Tibial artery (tissue), 4 donors: ENCODE measurements around the gene RPL10.

ENCODE experiments used
- DNase-seq, 2 donors: peaks; one replicate each; pipeline ENCODE4 v3.0.0-alpha.2; 2019
- H3K27ac ChIP-seq, 2 donors: fragments of 200-600 bp; sonication (generic) in 1 of 2; 1 replicate in 1 of 2; 2 replicates in 1 of 2; pipeline ENCODE4 v1.5.1; 2018 to 2019; ENCODE audit warnings: mild to moderate bottlenecking in 1 of 2
- H3K27me3 ChIP-seq, 2 donors: fragments of 200-600 bp; sonication (generic) in 1 of 2; one replicate each; pipeline versions ENCODE4 v1.5.1 to v1.6.0; 2016 to 2019
- H3K36me3 ChIP-seq, 3 donors: fragments of 200-600 bp; sonication (generic) in 2 of 3; one replicate each; pipeline ENCODE4 v1.5.1; 2016 to 2019; ENCODE audit warnings: mild to moderate bottlenecking in 2 of 3
- H3K4me1 ChIP-seq, 4 donors: fragments of 200-600 bp; sonication (generic) in 2 of 4; 1 replicate in 3 of 4; 2 replicates in 1 of 4; pipeline ENCODE4 v1.5.1; 2016 to 2019
- H3K4me3 ChIP-seq, 2 donors: fragments of 200-600 bp; sonication (generic) in 1 of 2; 1 replicate in 1 of 2; 2 replicates in 1 of 2; pipeline ENCODE4 v1.5.1; 2018 to 2019; ENCODE audit warnings: mild to moderate bottlenecking in 2 of 2
- H3K9me3 ChIP-seq, 3 donors: fragments of 200-600 bp; sonication (generic) in 1 of 3; one replicate each; pipeline ENCODE4 v1.5.1; 2016 to 2019
- CTCF ChIP-seq, 2 experiments: fragments of 200-600 bp in 1 of 2; fragments of 450-650 bp in 1 of 2; IDR thresholded peaks; one replicate each; pipeline ENCODE4 v1.5.1; 2017 to 2019; ENCODE audit warnings: antibody characterized with exemption in 2 of 2, mild to moderate bottlenecking in 1 of 2, moderate library complexity in 1 of 2
- intact Hi-C: fragments of 100-400 bp; cut with DNase I; formaldehyde crosslinking; loops from one replicate; pipeline ENCODE4 v1.15.0; 2023; ENCODE audit warnings: low total_unique reads

Gene RPL10

GRCh38 chrX:154432210-154432609, 34.0 kb downstream of the RPL10 start:
- H3K36me3 ChIP-seq, result peaks cover 0 to 41% (median 20%) of the 10 kb centered on the region in 3 donors
- TF ChIP-seq CTCF (IDR thresholded peaks at IDR 0.05), result no peak
- H3K27ac ChIP-seq, result no peak overlapping the region
- DNase-seq, result no peak
- H3K9me3 ChIP-seq, result no peaks in the 10 kb centered on the region
- intact Hi-C loops, result no loop called here
- no peak overlapping the region for H3K4me3 ChIP-seq
- peaks cover 0 to 29% (median under 1%) of the 10 kb centered on the region in 4 donors for H3K4me1 ChIP-seq
- no peaks in the 10 kb centered on the region for H3K27me3 ChIP-seq

GRCh38 chrX:154433605-154434004, 35.4 kb downstream of the RPL10 start:
- Histone ChIP-seq H3K4me3 (no peak overlapping the region), H3K27me3 (no peaks in the 10 kb centered on the region), H3K9me3 (no peaks in the 10 kb centered on the region), H3K27ac (no peak overlapping the region), H3K36me3 (peaks cover 0 to 41% (median 20%) of the 10 kb centered on the region in 3 donors), H3K4me1 (peaks cover 0 to 32% (median 8%) of the 10 kb centered on the region in 4 donors)
- DNase-seq, result no peak
- no peak for TF ChIP-seq CTCF (IDR thresholded peaks at IDR 0.05)
- intact Hi-C loops, result no loop called here

GRCh38 chrX:154434394-154435168, 36.4 kb downstream of the RPL10 start:
- Histone ChIP-seq H3K9me3 (no peaks in the 10 kb centered on the region), H3K4me1 (peaks cover 0 to 32% (median 14%) of the 10 kb centered on the region in 4 donors), H3K4me3 (no peak overlapping the region), H3K27me3 (no peaks in the 10 kb centered on the region), H3K27ac (no peak overlapping the region), H3K36me3 (peaks cover 0 to 41% (median 20%) of the 10 kb centered on the region in 3 donors)
- no peak for DNase-seq
- intact Hi-C loops, result no loop called here
- TF ChIP-seq CTCF (IDR thresholded peaks at IDR 0.05), result no peak

GRCh38 chrX:154435171-154435733, 37.1 kb downstream of the RPL10 start:
- no peak overlapping the region for H3K4me3 ChIP-seq
- no peak for DNase-seq
- no peak for TF ChIP-seq CTCF (IDR thresholded peaks at IDR 0.05)
- H3K9me3 ChIP-seq, result no peaks in the 10 kb centered on the region
- no peaks in the 10 kb centered on the region for H3K27me3 ChIP-seq
- peaks cover 0 to 25% (median 14%) of the 10 kb centered on the region in 4 donors for H3K4me1 ChIP-seq
- no peak overlapping the region for H3K27ac ChIP-seq
- intact Hi-C loops, result no loop called here
- peaks cover 0 to 41% (median 20%) of the 10 kb centered on the region in 3 donors for H3K36me3 ChIP-seq

- peak overlapping the region; percentile 86 to 92 for H3K27ac ChIP-seq
- TF ChIP-seq CTCF (IDR thresholded peaks at IDR 0.05), result no peak
- DNase-seq, result no peak
- no peaks in the 10 kb centered on the region for H3K27me3 ChIP-seq
- intact Hi-C loops, result no loop called here
- peaks cover 0 to 19% (median 14%) of the 10 kb centered on the region in 4 donors for H3K4me1 ChIP-seq
- H3K9me3 ChIP-seq, result no peaks in the 10 kb centered on the region
- peaks cover under 1 to 49% (median 22%) of the 10 kb centered on the region in 3 donors for H3K36me3 ChIP-seq
- H3K4me3 ChIP-seq, result peak overlapping the region; percentile 85 to 86
These were observed 38.3 kb downstream of the RPL10 start for GRCh38 chrX:154436374-154436982.
